SH-SY5Y (cell line): Measurements from ENCODE around the gene SMPX.

ENCODE experiments used
- GATA2 ChIP-seq: IDR thresholded peaks from 2 replicates; pipeline ENCODE4 v1.6.1; 2011; ENCODE audit warnings: mild to moderate bottlenecking, low read depth, low read length
- GATA3 ChIP-seq: IDR thresholded peaks from 2 replicates; pipeline ENCODE4 v1.6.1; 2011; ENCODE audit warnings: low read depth, mild to moderate bottlenecking, low read length, moderate library complexity

Gene SMPX

DNA sequence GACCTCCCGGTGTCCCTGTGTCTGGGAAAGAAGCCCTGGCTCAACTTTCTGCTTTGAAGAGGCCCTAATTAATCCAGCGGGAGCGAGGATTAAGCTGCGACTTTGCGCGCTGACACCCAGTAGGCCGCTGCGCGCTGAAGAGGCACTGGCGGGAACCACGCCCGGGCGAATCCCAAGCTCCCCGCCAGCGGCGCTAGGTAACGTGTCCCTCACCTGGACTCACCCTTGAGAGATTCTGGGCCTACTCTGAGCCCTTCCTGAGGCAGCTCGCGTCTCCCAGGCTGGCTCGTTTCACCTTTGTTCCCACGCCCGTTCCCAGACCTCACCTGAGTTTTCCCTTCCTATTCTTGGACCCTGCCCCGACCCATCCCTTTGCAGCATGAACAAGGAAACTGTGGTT lies 99.2 kb downstream of the SMPX start:
- TF ChIP-seq GATA2 (no peak), GATA3 (no peak)

DNA sequence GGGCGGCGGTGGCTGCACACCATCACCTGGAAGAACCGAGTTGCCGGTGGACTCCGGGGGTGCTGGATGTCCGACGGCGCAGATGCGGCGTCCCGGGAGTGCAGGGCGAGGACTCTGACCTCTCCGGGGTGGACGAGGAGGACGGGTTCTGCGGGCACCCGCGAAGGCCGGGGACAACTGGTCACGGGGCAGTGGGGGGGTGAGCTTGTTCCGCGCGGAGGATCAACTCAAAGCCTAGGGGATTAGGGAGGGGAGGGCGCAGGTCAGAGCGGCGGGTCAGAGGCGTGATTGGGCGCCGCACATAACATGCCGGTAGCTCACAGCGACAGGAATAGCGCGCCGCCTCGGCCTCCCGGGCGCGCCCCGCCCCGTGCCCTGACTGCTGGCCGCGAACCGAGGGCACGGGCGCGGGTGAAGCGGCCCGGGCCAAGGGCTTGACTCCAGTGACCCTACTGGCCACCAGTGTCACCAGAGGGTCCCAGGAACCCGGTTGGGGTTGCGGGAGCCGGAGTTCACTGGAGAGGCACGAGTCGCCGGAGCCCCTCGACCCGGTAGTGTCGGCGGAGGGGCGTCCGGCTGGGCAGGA lies 99.7 kb downstream of the SMPX start, which contains the start of gene KLHL34:
Gene KLHL34, minus strand, starts transcription at position 179 of the 586 bp plus-strand sequence. CDS start 542 bp downstream, outside the sequence.
- TF ChIP-seq GATA3 (no peak), GATA2 (no peak)

DNA sequence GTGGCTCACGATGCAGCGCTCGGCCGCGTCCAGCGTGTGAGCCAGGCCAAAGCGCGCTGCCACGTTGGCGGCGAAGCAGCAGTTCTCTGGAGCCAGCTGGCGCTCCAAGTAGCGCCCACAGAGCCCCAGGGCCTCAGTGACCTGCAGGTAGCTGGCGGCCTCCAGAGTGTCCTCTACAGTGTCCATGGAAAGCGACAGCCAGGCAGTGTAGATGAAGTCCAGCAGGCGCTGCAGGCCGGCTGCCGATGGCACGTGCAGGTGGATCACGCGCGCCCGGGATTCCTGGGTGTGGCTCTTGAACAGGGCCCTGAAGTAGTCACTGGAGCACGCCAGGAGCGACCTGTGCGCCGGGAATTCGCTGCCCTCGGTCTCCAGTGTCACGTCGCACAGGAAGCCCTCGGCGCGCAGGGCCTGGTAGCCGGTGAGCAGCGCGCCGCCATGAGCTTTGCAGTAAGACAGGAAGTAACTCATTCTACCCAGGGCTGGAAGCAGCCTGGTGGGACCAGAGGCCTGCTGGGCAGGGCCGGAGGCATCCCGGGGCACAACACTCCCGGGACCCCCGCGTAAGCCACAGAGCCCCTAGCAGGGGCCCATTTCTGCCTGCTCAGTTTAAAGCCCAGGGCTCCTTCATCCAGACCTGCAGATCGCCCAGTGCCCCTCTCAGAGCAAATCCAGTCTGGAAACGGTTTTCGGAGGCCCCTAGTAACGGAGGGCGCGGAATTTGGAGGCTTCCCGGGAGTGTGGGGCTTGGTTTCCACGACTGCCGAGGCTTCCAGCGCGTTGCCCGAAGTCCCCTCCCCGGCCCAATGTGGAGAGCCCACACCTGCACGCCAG lies 100.4 kb downstream of the SMPX start:
- TF ChIP-seq GATA3, result no peak

DNA sequence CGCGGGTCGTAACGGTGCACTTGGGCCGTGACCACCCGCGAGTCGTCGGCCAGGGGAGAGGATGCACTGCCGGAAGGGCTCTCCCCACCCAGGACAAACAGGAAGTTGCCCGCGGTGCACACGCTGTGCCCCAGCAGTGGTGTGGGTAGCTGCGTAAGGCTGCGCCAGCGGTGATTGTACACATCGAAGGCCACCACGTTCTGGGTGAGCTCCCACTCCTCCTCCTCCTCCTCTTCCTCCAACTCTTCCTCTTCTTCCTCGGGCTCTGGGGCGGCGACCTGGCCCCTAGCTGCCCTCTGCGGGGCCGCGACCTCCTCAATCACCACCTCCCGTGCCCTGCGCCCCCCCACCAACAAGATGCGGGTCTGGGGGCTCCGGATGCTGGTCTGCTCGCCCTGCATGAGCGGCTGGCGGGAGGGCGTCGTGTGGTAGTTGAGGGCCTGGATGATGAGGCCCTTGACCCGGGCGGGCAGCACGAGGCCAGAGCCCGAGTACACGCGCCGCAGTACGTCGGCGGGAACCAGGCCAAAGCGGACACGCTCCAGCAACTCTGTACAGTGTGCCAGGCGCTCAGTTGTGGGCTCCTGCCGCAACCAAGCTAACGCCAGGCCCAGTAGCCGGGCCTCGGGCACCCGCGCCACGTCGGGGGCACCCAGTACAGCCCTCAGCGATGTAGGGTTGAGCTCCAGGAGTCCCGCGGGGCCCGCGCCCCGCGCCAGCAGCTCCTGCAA lies 101.2 kb downstream of the SMPX start:
- TF ChIP-seq GATA3 (no peak), GATA2 (no peak)
